Parathyroid adenoma (tissue), 2 donors: ENCODE data around the gene ADGRV1.
A peak's percentile ranks its signal among the peaks of the same experiment; 100 is the strongest.

Experiments
- H2AFZ ChIP-seq: fragments of 300-600 bp; sonication (generic); one replicate; pipeline ENCODE4 v1.7.0; 2017; ENCODE audit warnings: antibody characterized with exemption, mild to moderate bottlenecking
- H3K27ac ChIP-seq: fragments of 300-600 bp; sonication (generic); one replicate; pipeline ENCODE4 v1.7.0; 2017
- H3K27me3 ChIP-seq: fragments of 300-600 bp; sonication (generic); one replicate; pipeline ENCODE4 v1.7.0; 2017; ENCODE audit warnings: low read length; ENCODE audit not compliant: control insufficient read depth, insufficient read depth
- H3K36me3 ChIP-seq: fragments of 300-600 bp; sonication (generic); one replicate; pipeline ENCODE4 v1.7.0; 2017; ENCODE audit warnings: low read length; ENCODE audit not compliant: control insufficient read depth, insufficient read depth
- H3K4me1 ChIP-seq: fragments of 300-600 bp; sonication (generic); one replicate; pipeline ENCODE4 v1.7.0; 2017; ENCODE audit warnings: control low read depth
- H3K4me2 ChIP-seq: fragments of 300-600 bp; sonication (generic); one replicate; pipeline ENCODE4 v1.7.0; 2017; ENCODE audit warnings: low read length
- H3K4me3 ChIP-seq: fragments of 300-600 bp; sonication (generic); one replicate; pipeline ENCODE4 v1.7.0; 2017; ENCODE audit warnings: low read depth, low read length
- H3K79me2 ChIP-seq: fragments of 300-600 bp; sonication (generic); one replicate; pipeline ENCODE4 v1.7.0; 2017; ENCODE audit warnings: control low read depth
- H3K9ac ChIP-seq: fragments of 300-600 bp; sonication (generic); one replicate; pipeline ENCODE4 v1.7.0; 2017; ENCODE audit warnings: mild to moderate bottlenecking
- H3K9me3 ChIP-seq: fragments of 300-600 bp; sonication (generic); one replicate; pipeline ENCODE4 v1.7.0; 2017; ENCODE audit warnings: low read length; ENCODE audit not compliant: control insufficient read depth
- CTCF ChIP-seq: fragments of 300-600 bp; sonication (generic); IDR thresholded peaks from one replicate; pipeline ENCODE4 v1.7.0; 2017; ENCODE audit warnings: antibody characterized with exemption, mild to moderate bottlenecking
- donor health status: primary hyperparathyroidism.

Gene ADGRV1

GRCh38 chr5:90709323-90710155 lies 150.9 kb downstream of the ADGRV1 start:
- peak; percentile 60 for TF ChIP-seq CTCF
- no peak overlapping the region for H3K27ac ChIP-seq
- H3K9me3 ChIP-seq = no peaks in the 10 kb centered on the region
- no peak overlapping the region for H3K4me2 ChIP-seq
- no peak overlapping the region for H3K4me3 ChIP-seq
- H3K9ac ChIP-seq = no peak overlapping the region
- no peaks in the 10 kb centered on the region for H3K79me2 ChIP-seq
- no peaks in the 10 kb centered on the region for H3K27me3 ChIP-seq
- H2AFZ ChIP-seq = peak overlapping the region; percentile 10
- no peaks in the 10 kb centered on the region for H3K36me3 ChIP-seq
- H3K4me1 ChIP-seq = no peaks in the 10 kb centered on the region

GRCh38 chr5:90718387-90718786 lies 159.8 kb downstream of the ADGRV1 start:
- H3K27ac ChIP-seq = no peak overlapping the region
- no peak overlapping the region for H3K9ac ChIP-seq

GRCh38 chr5:90739567-90739966 lies 181.0 kb downstream of the ADGRV1 start:
- Histone ChIP-seq H3K79me2 (no peaks in the 10 kb centered on the region), H3K4me2 (no peak overlapping the region), H3K27ac (no peak overlapping the region), H3K36me3 (no peaks in the 10 kb centered on the region), H3K9ac (no peak overlapping the region), H3K9me3 (no peaks in the 10 kb centered on the region), H3K4me3 (no peak overlapping the region), H3K4me1 (no peaks in the 10 kb centered on the region), H3K27me3 (no peaks in the 10 kb centered on the region), H2AFZ (no peak overlapping the region)
- no peak for TF ChIP-seq CTCF

More at GRCh38 chr5:90718387-90718786, 159.8 kb downstream of the ADGRV1 start:
- no peak for TF ChIP-seq CTCF
- H3K79me2 ChIP-seq = no peaks in the 10 kb centered on the region
- H3K27me3 ChIP-seq = no peaks in the 10 kb centered on the region
- no peak overlapping the region for H3K4me2 ChIP-seq
- no peak overlapping the region for H2AFZ ChIP-seq
- no peak overlapping the region for H3K4me3 ChIP-seq
- H3K36me3 ChIP-seq = no peaks in the 10 kb centered on the region
- no peaks in the 10 kb centered on the region for H3K4me1 ChIP-seq
- no peaks in the 10 kb centered on the region for H3K9me3 ChIP-seq

GRCh38 chr5:90740244-90740799 lies 181.7 kb downstream of the ADGRV1 start:
- no peak for TF ChIP-seq CTCF
- Histone ChIP-seq H3K9ac (no peak overlapping the region), H3K4me3 (no peak overlapping the region), H2AFZ (no peak overlapping the region), H3K79me2 (no peaks in the 10 kb centered on the region), H3K4me2 (no peak overlapping the region), H3K27ac (no peak overlapping the region), H3K27me3 (no peaks in the 10 kb centered on the region), H3K4me1 (no peaks in the 10 kb centered on the region), H3K36me3 (no peaks in the 10 kb centered on the region), H3K9me3 (no peaks in the 10 kb centered on the region)
